ENCODE measurements around the gene EPHA2. TPM values are rescaled to one million over a fixed set of nuclear protein-coding genes. Genes with fewer than 3 reads are reported as not detected.

The EPHA2 gene
- total RNA-seq, 2 donors from 2014 or later: 19.5 to 26.7 TPM

- peaks cover 69% of the 10 kb centered on the region for H3K4me1 ChIP-seq
- no peaks in the 10 kb centered on the region for H3K9me3 ChIP-seq
- TF ChIP-seq CTCF (IDR thresholded peaks at IDR 0.05) (no peak), POLR2A (IDR thresholded peaks at IDR 0.05) (no peak)
- H3K4me3 ChIP-seq: no peak overlapping the region
- no peaks in the 10 kb centered on the region for H3K27me3 ChIP-seq
- ATAC-seq: no peak
- H3K36me3 ChIP-seq (replicated peaks in 1 of 2; ENCODE audit: insufficient read depth in 1 of 2, low read depth in 2 of 2): peaks cover 0 to 3% of the 10 kb centered on the region in 2 donors
- WGBS, 2 donors: 14 to 27% methylated on average over 3 to 8 of the region's 8 CpGs
- intact Hi-C loops (cut with DNase I): no loop called here
- no peak for DNase-seq
- peak overlapping the region; percentile 79 to 92 (median 88) for H3K27ac ChIP-seq
Measured at GRCh38 chr1:16144325-16145029, 11.4 kb downstream of the EPHA2 start.

GRCh38 chr1:16143566-16144324, 12.1 kb downstream of the EPHA2 start:
- ATAC-seq: peak; percentile 67
- H3K4me1 ChIP-seq: peaks cover 72% of the 10 kb centered on the region
- H3K4me3 ChIP-seq: no peak overlapping the region
- WGBS, 2 donors: 18 to 19% methylated on average over 15 to 18 of the region's 18 CpGs
- peak; percentile 74 to 91 (median 82) for DNase-seq
- H3K27ac ChIP-seq: peak overlapping the region; percentile 79 to 92 (median 88)
- TF ChIP-seq POLR2A (IDR thresholded peaks at IDR 0.05): peak; percentile 66 to 85 (median 83)
- no peak for TF ChIP-seq CTCF (IDR thresholded peaks at IDR 0.05)
- no peaks in the 10 kb centered on the region for H3K27me3 ChIP-seq
- no peaks in the 10 kb centered on the region for H3K9me3 ChIP-seq
- intact Hi-C loops (cut with DNase I): no loop called here
- H3K36me3 ChIP-seq (replicated peaks in 1 of 2; ENCODE audit: insufficient read depth in 1 of 2, low read depth in 2 of 2): peaks cover 0 to 2% of the 10 kb centered on the region in 2 donors

DNA sequence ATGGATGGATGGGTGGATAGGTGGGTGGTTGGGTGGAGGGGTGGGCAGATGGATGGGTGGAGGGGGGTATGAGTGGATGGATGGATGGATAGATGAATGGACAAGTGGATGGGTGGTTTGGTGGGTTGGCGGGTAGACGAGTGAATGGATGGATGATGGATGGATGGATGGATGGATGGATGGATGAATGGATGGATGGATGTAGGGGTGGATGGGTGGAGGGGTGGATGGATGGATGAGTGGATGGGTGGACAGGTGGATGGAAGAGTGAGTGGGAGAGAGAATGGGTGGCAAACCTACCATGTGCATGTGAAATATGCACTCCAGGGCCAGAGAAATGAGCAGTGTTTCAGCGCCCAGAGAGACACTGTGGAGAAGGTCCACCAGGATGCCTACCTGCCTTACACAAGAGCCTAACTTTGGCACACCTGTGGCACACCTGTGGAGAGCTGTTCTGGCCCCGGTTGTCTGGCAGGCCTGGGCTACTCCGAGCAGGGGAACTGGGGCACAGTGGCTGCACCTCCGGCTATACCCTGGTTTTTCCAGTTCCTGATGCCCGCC, 12.8 kb downstream of the EPHA2 start:
- Histone ChIP-seq H3K9me3 (no peaks in the 10 kb centered on the region), H3K4me3 (no peak overlapping the region), H3K27me3 (no peaks in the 10 kb centered on the region), H3K27ac (peak overlapping the region; percentile 79 to 92 (median 88)), H3K36me3 (replicated peaks in 1 of 2; ENCODE audit: insufficient read depth in 1 of 2, low read depth in 2 of 2) (no peaks in the 10 kb centered on the region), H3K4me1 (peaks cover 71% of the 10 kb centered on the region)
- no peak for DNase-seq
- no peak for ATAC-seq
- intact Hi-C loops (cut with DNase I): no loop called here
- TF ChIP-seq POLR2A (IDR thresholded peaks at IDR 0.05) (no peak), CTCF (IDR thresholded peaks at IDR 0.05) (no peak)
- 64 to 69% methylated on average over 6 to 7 of the region's 7 CpGs for WGBS, 2 donors

DNA sequence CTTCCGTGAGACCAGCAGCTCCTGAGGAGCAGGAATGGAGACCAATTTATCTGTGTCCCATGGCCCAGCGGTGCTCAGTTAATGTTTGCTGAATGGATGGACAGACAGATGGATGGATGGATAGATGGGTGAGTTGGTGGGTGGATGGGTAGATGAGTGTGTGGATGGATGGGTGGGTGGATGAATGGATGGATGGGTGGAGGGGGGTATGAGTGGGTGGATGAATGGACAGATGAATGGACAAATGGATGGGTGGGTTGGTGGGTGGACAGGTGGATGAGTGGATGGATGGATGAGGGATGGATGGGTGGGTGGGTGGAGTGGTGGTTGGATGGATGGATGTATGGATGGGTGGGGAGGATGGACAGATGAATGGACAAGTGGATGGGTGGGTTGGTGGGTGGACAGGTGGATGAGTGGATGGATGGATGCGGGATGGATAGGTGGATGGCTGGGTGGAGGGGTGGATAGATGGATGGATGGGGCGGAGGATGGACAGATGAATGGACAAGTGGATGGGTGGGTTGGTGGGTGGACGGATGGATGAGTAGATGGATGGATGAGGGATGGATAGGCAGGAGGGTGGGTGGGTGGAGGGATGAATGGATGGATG, 13.4 kb downstream of the EPHA2 start:
- DNase-seq (no peak), ATAC-seq (no peak)
- Histone ChIP-seq H3K9me3 (no peaks in the 10 kb centered on the region), H3K27ac (peak overlapping the region in 3 of 4 donors; percentile 79 to 89 (median 86)), H3K27me3 (no peaks in the 10 kb centered on the region), H3K4me1 (peaks cover 65% of the 10 kb centered on the region), H3K36me3 (replicated peaks in 1 of 2; ENCODE audit: insufficient read depth in 1 of 2, low read depth in 2 of 2) (peaks cover 0 to 2% of the 10 kb centered on the region in 2 donors), H3K4me3 (no peak overlapping the region)
- WGBS, 2 donors: 81 to 96% methylated on average over 5 of the region's 5 CpGs
- intact Hi-C loops (cut with DNase I): no loop called here
- no peak for TF ChIP-seq POLR2A (IDR thresholded peaks at IDR 0.05)
- TF ChIP-seq CTCF (IDR thresholded peaks at IDR 0.05): no peak

All from body of pancreas (tissue), 4 donors.